NCI-H2196 (cell line): Measurements from ENCODE around the gene HS6ST3.

ENCODE experiments used
- DNase-seq: peaks from one replicate; lab custom pipeline; 2025; ENCODE audit not compliant: unreplicated experiment; lab: John Stamatoyannopoulos, UW

Gene HS6ST3

DNA sequence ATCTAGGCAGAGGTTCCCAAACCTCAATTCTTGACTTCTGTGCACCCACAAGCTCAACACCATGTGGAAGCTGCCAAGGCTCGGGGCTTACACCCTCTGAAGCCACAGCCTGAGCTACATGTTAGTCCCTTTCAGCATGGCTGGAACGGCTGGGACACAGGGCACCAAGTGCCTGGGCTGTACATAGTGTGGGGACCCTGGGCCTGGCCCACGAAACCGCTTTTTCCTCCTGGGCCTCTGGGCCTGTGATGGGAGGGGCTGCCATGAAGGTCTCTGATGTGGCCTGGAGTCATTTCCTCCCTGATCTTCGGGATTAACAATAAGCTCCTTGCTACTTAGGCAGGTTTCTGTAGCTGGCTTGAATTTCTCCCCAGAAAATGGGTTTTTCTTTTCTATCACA lies 108.1 kb downstream of the HS6ST3 start:
- no peak for DNase-seq

DNA sequence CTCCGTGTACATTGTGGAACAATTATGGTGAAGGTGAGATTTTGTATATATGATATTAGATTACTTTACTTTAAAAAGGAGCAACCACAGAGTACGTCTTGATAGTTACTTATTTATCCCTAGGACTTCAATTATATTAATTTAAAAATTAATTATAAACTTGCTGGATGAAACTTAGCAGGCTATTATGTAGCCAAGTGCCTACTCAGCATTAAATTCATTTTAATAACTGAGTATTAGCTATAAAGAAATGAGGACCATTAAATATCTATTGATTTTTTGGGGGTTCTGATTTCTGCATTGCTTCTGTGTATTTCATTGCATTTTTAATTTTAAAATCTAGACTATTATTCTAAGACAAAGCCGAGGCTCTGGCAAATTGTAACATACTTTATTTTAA lies 109.4 kb downstream of the HS6ST3 start:
- DNase-seq: no peak

DNA sequence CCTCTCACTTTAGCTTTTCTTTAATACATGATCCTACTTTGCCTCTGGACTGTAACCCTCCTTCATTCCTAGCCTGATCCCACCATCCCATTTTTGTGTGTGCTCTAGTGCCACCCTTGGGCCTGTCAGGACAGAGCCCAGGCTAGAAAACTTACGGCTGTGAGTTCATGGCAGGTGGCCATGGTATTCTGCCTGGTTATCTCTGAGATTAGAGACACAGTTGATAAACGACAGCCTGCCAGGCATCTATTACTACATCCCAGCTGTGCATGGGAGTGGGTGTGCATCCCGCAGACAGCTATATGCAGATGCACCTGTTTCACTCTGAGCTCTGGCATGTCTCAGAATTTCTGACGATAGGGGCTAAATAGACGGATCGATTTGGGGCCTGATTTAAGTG lies 110.9 kb downstream of the HS6ST3 start:
- no peak for DNase-seq

DNA sequence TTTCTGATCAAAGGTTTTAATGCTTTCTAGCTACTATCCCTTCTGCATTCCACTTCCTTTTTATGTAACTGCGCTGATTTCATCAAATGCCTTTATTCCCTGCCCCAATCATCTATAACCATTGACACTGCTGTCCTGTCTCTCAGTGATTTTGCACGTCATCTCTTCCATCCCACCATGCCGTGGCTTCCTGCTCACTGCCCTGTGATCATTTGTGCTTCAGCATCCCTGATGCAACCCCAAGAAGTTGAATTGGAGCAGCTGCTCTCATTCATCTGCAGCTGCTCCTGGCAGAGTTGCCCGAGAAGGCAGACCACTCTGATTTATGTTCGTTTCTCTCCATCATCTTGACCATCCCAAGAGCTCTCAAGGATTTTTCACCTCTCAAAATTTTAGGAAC lies 112.4 kb downstream of the HS6ST3 start:
- DNase-seq: no peak

DNA sequence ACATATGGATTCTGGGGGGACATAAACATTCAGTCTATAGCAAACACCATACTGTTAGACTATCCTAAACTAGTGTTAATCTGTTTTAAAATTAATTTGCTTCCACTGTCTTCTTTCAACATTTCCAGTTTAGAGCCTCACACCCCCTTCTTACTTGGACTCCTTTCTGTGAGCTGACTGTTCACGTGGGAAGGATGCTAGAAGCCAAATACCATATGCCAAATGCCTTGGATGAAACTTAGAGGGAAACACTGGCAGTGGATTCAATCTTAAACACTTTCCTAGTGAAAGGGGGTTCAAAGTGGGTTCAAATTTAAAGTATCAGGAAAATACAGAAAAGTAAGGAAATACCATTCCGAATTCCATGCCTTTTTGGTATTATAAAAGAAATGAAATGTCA lies 113.6 kb downstream of the HS6ST3 start:
- no peak for DNase-seq

DNA sequence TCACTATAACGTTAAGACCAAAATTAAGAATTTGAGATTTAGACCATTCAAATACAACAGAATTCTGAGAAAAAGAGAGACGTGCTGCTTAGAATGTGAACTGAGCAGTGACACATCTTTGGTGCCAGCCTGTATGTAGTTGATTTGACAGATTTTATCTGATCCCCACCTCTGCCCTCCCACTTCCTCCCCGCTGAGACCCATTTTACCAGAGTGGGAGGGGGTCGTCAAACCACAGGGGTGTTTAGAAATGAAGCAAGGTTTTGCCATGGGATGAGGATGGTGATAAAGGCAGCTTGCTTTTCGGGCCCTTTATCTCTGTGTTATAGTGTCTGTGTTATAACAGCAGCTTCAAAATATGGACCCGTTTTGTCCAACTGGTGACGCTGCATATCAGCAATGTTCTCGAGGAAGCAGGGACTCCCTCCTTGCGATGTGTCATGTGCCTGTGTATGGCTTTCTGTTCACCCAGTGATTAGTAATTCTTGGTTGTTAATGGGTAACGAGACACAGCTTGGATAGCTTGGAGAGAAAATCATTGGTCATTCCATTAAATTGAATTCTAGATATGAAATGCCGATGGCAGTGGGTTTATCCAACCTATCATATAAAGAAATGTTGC lies 125.0 kb downstream of the HS6ST3 start:
- no peak for DNase-seq

DNA sequence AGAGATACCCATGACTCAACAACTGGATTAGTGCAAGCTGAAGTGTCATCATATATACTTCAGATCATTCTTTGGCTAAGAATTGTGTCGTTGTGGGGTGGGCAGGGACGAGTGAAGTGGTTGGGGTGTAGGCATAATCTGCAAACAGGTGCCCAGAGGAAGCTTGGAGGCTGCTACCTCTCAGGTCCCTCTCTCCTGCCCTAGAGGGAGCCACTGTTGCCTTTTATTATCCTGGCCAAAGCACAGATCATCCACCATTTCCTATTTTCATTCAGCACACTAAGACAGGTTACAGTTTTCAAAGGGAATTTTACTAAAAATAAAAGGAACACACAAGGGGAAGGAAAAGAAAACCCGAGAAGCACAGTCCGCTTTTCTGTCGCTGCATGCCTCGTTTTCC lies 126.6 kb downstream of the HS6ST3 start:
- no peak for DNase-seq

DNA sequence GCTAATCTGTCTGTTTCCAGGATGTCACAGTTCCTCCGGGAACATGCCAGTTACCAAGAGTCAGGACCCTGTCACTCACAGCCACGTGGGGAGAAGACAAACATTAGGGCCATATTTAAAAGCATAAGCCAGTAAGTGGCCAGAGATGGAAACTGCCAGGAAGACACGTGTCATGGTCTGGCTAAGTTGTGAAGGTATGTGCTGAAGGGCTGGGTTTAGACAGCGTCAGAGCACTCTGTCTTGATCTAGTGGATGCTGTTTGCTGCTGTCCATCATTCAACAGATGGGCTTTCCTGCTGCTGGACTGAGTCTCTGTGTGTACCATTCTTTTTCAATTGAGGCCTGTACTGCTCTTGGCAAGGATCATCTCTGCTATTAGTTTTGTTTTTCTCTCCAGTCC lies 128.6 kb downstream of the HS6ST3 start:
- DNase-seq: no peak

DNA sequence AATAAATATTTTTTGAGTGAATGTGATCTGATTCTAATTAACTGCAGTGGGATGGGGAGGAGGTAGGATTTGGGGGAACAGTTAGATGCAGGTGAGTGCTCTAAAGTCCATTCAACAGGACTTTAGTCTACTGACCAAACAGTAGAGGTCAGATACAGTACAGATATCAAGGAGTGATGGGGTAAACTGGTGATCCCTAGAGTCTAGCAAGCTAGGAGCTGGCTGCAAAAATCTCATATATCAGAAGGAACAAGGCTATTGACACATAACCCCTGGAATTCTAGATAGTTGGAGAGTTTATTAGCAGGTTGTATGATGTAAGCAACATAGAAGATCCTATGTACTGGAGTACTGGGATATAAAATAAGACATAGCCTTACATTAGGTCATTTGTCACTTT lies 131.6 kb downstream of the HS6ST3 start:
- no peak for DNase-seq

DNA sequence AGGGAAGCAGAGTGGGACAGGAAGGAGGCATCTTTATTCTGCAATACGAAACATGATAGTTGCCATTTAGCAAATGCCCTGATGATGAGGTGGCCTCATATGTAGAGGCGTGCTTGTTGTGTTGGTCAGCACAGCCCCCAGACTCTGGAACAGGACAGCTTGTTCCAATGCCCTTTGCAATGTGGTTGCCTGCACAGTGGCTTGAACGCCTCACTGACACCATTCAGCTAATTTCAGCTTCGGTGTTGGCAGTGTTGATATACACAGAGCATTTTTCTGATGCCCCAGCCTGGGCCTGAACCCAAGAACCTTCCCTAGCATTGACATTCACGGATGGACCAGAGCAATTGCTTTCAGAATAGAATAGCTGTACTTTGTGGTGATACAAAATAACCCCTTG lies 133.3 kb downstream of the HS6ST3 start:
- no peak for DNase-seq

DNA sequence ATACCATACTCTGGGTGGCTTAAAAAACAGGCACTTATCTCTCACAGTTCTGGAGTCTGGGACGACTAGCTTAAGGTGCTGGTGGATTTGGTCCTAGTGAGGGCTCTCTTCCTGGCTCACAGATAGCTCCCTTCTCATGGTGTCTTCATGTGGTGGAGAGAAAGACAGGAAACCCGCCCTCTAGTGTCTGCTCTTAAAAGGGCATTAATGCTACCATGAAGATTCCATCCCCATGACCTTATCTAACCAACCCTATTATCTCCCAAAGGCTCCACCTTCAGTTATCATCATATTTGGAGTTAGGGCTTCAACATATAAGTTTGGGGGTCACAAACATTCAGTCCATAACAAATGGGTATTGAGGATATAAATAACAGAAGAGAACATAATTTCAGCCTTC lies 139.4 kb downstream of the HS6ST3 start:
- no peak for DNase-seq

DNA sequence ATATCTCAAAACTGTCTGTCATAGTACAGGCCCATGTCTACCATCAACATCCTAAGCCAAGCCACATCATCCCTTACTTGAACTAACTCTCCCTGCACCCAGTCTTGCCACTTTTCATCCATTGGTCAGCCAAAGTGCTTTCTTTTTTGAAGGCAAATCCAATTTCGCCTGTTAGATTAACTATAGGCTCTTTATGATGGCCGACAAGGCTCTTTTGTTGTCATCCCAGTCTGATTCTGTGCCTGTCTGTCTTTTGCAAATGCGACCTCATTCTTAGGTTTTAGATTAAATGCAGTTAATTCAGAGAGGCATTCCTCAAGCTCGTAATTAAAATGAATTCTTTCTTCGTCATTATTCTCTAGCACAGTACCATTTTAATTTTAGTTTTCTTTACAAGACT lies 148.3 kb downstream of the HS6ST3 start:
- no peak for DNase-seq

DNA sequence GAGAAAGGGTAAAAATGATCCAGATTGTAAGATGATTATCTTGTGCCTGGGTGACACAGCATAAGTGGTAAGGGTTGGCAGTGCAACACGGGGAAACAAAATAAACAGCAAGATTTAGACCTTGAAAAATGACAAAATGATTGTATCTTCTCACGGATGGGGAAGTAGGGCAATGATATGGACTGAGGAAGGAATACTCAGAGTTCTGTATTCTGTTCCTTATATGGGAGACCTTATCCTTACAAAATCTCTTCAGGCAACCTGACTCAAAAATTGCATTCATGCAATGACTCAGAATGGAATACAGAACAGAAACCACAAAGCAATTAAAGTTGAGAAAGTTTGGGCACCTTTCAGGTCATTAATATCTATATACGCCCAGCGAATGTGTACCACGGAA lies 149.0 kb downstream of the HS6ST3 start:
- DNase-seq: no peak

DNA sequence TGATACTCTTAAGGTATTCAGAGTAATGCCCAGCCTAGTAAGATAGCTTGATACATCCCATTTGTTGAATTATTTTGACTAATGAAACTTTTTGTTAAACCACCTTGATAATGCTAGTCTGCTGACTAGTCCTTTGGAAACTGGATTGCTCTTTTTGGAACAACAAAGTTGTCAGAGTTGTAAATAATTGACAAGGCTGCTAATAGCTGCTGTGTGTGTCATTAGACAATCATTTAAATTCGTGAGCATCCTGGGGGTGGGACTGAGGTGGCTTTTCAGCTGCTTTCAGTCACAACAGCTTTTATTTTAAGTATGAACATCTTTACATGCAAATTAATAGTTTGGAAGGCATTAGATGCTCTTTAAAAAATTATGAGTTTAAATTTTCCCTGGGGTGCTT lies 153.5 kb downstream of the HS6ST3 start:
- no peak for DNase-seq

DNA sequence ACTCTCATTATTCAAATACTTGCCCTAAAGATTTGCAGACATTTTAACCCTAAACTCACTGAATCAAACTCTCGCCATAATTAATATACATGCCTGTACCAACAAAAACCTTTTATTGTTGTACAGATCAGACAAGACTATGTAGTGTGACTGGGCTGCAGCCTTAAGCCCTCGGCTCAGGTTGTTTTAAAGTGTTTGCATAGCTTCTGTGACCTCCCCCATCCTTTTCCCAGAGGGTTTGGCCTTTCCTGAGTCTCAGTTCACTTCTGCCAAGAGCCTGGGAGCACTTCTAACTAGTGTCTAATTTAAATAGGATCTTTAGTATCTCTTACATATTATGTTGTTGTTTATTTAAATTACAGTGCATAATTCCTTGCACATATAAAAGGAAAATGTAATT lies 158.2 kb downstream of the HS6ST3 start:
- no peak for DNase-seq

DNA sequence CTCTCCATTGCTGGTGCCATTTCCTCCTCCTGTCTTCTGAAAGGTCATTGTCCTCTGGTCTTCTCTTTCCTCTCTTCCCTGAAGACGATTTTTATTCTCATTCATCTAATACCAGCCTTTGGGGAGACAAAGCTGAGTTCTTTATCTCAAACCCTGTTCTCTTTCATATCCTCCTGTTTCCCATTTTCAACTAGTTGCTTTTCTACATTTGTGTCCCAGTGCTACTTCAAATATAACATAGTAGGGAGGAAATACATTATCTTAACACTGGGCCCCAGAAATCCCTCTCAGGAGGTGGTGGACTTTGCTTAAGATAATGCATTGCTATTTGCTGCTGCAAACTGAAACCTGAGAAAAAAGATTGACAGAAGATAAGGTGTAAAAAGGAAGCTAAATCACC lies 159.1 kb downstream of the HS6ST3 start:
- DNase-seq: no peak

DNA sequence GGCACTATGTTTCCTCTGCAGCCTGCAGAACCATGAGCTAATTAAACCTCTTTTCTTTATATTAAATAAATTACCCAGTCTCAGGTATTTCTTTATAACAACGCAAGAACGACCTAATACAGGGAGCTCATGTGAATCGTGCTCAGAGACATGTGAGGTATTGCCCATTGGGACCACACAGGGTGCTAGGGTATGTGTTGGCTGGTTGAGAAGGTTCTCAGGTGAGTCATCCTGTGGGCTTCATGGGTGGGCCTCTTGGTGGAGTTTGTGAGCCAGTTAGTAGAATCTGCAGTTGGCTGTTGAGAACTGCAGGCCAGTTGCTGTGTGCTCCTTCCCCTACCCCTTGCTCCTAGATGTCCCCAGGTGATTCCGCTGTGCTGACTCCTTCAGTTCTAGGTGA lies 163.0 kb downstream of the HS6ST3 start:
- DNase-seq: no peak

DNA sequence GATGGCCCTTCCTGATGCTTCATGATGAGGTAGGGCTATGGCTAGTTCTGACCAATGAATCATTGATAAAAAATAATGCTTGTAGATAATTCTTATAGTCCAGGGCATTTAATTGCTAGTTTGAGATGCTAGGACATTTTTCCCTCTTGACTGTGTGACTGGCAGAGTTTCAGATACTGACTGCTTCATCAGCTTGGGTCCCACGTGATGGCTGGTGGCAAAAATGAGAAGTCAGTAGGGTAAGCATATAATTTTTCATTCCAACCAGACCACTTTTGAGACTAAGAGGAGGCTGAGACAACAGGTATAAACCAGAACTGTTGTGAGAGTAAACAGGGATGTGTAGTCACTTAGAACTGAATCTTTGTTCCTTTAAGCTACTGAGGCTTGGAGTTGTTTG lies 183.3 kb downstream of the HS6ST3 start:
- DNase-seq: no peak

DNA sequence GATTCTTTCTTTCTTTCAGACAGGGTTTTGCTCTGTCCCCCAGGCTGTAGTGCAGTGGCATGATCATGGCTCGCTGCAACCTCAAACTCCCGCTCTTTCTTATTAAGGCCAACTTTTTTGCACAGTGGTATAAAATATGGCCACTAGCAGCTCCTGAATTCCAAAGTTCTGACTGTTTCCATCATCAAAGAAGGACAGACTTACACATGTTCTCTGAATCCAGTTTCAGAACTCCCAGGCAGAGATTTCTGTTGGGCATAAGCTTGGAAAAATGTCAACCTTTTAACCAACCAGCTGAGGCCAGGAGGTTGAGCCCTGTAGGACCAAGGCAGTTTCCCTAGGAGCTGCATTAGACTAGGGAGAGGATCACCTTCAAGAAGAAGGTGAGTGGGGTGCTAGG lies 184.1 kb downstream of the HS6ST3 start:
- DNase-seq: no peak

DNA sequence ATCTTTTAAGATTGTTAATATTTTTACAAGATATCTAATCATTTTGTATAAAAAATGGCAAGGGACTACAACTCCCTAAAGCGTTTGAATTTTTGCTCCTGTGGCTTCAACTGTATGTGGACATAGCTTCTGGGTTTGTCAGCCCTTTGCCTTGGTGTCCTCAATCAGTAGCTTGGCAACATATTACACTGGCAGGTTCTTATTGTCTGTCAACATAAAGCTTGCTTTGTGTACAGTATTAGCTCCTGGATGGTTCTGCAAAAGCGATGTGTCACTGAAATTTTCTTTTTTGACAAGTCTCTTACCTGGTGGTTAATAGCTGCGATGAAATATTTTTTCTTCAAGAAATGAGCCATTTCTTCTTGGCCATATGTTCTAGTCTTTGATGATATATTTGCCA lies 190.0 kb downstream of the HS6ST3 start:
- DNase-seq: no peak

DNA sequence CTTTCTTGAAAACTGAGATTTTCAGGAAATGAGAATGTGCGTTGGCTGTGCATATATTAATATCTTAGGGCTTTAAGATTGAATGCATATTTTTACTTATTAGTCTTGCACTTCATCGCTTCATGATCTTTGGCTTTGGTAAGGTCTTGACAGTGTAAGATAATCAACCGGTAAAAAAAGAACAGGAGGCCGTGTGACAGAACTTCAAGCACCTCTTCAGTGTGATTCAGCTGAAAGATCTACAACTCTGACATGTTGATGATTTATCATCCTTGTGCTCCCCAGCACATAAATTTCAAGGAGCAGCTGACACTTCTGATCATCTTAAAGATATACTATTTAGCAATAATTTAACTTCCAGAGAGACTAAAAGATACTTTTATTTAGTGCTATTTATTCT lies 195.1 kb downstream of the HS6ST3 start:
- no peak for DNase-seq

DNA sequence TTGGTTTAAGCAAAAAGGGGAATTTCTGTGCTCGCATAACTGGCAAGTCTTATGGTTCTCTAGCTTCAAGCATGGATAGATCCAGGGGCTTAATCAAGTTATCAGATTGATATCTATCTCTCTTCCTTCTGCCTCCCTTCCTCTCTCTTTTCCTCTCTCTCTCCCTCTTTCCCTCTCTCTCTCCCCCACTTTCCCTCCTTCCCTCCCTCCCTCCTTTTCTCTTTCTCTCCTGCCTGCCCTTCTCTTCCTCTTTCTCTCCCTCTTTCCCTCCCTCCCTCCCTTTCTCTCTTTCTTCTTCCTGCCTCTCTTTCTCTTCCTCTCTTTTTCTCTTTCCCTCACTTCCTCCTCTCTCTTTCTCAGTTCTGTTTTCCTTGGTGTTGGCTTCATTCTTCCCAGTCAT lies 195.8 kb downstream of the HS6ST3 start:
- DNase-seq: no peak

DNA sequence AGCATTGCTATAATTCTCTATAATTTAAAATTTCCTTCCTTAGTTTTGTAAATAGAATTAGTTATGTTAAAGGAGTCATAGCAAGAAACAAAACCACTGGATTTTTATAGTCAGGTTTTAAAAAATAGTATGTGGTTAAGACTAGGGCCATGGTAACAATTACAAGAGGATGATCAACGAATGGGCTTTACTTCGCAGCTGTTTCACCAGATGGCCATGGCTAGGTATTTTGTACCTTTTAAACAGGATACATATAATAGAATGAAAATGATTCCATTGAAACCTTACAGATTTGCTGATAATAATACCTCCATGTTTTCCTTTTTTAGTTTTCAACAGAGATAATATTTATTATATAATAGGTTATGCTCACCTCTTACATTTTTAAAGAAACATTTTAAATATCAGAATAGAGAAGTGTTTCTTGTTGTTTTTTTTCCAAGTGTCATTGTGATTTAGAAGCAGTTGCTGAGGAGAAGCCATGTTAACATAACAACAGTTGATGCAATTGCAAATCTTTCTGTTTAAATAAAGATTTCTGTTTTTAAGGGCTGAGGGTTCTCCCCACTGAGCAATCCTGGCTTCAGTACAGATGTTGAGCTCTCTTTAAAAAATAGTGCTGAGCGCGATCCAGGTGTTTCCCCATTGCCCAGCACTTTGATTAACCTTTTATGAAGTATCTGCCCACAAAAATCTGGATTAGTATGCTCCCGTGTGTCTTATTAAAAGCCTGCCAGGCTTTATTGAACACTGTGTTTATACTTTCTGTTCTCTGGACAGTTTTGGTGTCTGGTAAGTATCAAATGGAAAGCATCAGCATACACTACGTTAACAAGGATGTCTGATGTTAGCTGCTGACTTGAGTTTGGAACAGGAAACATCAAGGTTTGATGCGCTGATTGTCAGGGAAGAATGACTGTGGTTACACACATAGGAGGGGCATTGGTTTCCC lies 205.3 kb downstream of the HS6ST3 start:
- no peak for DNase-seq
